NOMO-1 treated with DMSO at 0.1 percent for 48 hours (cell line): ENCODE measurements around the gene ZBTB48.

Source experiments
- DNase-seq: peaks from one replicate; lab custom pipeline; 2025; ENCODE audit not compliant: unreplicated experiment; lab: John Stamatoyannopoulos, UW

Gene ZBTB48

DNA sequence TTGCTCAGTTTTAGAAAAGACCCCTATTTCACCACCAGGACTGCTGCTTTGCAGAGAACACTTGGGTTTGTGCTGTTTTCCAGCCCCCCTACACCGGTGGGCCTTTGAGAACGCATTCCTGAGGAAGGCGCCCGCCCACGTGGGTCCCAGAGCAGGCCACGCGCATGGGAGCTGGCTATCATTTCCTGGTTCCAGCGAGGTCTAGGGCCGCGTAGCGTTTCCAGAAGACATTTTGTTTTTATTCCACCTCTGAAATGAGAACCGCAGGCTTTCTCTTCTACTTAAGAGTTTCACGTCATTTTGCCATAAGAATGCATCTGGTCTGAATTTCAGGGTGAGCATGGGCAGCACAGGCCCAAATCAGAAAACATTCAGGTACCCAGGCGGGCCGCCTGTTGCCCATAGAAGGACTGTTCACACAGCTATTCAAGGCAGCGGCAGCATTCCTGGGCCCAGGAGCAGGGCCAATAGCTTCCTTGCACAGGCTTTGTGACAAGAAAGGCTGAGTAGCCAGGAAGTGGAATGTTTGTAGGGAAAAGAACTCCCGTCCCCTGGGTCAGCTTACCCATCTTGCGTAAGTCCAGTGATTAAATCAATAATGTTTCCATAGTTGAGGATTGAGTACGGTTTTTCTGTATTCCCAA lies 24.2 kb downstream of the ZBTB48 start:
- DNase-seq, result no peak

- peak; percentile 35 for DNase-seq
Observed at GRCh38 chr1:6612641-6613360, 33.0 kb downstream of the ZBTB48 start.

- DNase-seq, result peak; percentile 96
Observed at GRCh38 chr1:6613361-6614018, 33.7 kb downstream of the ZBTB48 start, which contains the start of gene PHF13. Gene PHF13 (plus strand): TSS chr1:6613731. CDS start chr1:6614067, 336 bp downstream.

DNA sequence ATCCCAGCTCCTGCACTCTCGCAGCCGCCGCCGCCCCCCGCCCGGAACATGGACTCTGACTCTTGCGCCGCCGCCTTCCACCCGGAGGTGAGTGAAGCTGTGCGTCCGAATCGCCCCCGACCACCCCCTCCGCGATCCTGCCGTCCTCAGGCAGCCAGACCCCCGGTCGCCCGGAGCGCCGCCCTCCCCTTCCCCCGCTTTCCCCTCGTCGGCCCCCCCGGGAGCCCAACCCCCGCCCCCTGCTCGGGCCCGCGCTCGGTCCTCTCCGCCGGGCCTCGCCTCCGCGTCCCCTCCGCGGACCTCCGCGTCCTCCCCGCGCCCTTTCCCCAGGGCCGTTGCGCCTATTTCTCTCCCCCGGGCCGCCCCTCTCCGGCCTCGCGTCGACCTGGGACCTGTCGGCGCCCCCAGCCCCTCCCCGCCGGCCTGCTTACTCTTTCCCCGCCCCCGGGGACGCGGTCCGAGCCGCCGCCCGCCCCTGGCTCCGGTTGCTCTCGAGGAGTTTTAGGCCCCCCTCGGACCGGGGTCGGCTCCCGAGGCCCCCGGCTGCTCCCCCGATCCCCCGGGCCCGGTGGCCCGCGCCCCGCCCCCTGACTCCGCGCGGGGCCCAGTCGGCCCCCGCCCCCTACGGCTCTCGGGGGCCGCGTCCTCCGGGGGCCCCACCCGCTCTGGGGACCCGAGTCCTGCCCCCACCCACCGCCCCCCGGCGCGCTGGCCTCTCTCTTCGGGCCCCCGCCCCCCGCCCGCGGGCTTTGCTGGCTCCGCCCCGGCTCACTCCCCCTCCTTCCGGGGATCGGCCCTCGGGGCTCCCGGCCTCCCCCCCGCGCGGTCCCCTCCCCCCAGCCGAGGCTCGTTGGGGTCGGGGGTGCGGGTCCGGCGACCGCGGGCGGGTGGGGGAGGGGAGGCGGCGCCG lies 34.5 kb downstream of the ZBTB48 start:
- DNase-seq, result peak; percentile 12

DNA sequence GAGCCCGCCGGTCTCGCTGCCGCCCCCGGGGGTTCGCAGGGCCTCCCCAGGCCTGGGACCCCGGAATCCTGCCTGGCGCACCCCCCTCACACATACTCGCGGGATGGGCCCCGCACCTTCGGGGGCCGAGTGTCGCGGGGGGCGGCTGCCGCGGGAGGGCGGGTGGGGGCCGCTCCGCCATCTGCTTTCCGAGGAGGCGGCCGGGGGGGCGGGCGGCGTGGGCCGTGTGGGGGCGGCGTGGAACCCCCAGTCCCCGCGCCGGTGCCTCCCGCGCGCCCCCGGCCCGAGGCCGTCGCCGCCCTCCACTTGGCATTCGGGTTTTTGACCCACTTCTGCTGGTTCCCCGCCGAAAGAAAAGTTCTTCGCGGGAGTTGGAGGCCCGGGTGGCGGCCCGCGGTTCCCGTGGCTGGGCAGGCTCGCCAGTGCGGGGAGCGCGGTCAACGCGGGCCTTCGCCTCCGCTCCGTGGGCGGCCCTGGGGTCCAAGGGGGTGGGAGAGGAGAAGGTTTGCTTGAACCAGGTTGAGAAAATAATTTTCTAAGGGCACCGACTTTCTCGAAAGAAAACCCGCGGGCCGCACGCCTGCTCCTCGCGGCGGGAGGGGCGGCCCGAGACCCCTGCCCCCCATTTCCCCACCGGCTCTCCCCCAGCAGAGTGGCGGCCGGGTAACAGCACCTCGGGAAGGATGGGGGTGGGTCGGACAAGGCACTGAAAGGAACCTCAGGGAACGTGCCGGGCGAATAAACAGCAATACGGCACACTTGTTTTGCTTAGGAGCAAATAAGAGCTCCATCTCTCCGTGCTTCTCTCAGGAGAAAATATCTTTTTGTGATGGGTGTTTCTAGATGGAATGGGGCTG lies 35.4 kb downstream of the ZBTB48 start:
- no peak for DNase-seq

DNA sequence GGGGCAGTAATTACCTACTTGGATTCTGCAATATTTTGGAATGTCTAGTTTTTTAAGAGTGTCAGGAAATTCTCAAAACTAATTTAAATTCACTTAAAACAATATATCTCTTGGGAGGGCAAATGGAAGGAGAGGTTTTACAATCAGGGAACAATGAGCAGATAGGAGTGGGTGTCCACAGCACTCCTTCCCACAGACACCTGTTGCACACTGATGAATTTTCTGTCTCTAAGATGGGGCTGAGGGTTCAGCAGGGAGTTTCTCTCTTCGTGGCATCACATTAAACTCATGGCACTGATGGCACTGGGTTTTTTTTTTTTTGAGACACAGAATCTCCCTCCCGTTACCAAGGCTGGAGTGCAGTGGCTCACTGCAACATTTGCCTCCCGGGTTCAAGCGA lies 39.3 kb downstream of the ZBTB48 start:
- DNase-seq, result no peak

GRCh38 chr1:6621429-6622391 lies 41.9 kb downstream of the ZBTB48 start:
- no peak for DNase-seq

DNA sequence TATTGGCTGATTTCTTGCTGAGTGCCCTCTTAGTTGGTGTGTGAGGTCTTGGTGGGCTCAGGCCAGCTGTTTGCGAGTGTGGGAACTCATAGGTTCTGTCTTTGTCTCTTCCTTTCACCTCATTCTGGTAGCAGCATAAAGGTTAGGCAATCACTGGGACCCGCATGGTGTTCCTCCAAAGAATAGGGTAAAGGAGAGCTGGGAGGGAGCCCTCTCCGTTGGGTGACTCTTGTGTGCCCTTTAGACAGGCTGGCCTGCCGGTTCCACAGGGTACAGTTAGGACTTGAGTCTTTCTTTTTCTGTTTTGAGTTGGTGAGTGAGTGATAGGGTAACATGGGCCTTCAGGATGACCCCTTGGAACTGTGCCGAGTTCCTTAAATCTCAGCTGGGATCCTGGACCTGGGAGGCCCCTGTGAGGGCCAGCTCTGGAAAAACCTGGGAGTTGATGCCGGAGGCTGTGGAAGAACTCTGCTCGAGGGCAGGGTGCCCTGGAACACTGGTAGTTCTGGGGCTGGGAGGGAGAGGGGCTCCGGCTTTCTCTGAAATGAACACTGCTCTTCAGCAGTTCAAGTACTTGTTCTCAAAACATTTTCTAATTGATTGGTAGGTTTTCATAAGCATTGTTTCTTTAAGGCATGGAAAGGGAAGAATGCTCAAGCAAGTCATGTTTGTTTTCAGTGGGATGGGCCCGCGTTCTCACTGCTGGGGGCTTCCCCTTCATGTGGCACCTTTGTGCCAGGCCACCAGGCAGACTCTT lies 42.8 kb downstream of the ZBTB48 start:
- DNase-seq, result no peak

GRCh38 chr1:6623269-6623965 lies 43.6 kb downstream of the ZBTB48 start:
- DNase-seq, result no peak

DNA sequence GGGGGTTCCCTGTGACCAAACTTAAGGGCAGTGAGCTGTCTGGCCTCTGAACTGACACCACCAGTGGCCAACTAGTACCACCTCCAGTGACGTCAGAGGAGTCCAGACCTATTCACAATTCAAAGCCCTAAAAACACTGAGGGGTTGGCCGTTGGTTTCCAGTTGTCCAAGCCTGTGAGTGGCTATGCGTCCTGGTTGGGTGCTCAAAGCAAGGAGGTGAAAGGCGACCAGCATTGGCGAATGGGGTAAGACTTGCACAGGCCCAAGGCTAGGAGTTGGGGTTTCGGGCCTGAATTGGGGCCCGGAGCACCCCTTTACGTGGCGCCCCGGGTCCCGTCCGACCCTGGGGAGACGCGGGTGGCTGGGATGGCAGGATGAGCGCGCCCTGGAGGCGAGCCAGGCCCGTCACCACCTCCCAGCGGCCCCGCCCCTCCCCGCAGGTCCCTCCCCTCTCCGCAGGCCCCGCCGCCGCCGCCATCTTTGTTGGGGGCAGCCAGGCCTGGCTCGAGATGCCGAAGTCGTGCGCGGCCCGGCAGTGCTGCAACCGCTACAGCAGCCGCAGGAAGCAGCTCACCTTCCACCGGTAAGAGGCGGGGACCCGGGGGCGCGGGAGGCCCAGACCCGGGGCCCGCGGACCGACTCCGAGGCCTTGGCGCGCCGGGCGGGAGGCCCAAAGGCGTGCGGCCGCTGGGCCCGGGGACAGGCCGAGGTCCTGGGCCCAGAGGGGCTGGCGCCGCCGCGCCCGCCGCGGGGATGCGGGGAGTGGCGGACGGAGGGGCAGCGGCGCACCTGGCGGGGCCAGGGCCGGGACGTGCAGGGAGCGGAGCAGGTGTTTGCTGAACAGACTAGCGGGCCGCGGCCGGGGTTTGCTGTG lies 45.2 kb downstream of the ZBTB48 start, which contains the start of gene THAP3:
THAP3 (plus strand) TSS at position 159 of the 874 bp plus-strand sequence; CDS start at position 510, 351 bp downstream.
- DNase-seq, result peak; percentile 49

- peak; percentile 14 for DNase-seq
Observed at GRCh38 chr1:6625584-6626149, 45.9 kb downstream of the ZBTB48 start.

DNA sequence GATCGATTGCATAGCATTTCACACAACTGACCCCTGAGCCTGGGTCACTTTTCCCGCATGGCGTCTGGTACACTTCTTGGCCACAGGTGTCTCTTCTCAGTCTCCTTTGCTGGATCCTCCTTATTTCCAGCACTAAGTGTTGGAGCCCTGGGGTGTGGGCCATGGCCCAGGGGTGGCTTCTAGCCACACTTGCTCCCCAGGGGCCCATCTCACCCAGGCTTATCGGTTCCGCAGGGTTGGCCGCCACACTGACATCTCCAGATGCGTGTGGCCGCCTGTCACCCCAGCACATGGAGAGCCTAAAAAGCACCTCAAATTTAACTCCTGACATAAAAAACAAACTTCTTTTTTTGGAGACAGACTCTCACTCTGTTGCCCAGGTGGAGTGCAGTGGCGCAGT lies 47.2 kb downstream of the ZBTB48 start:
- no peak for DNase-seq

DNA sequence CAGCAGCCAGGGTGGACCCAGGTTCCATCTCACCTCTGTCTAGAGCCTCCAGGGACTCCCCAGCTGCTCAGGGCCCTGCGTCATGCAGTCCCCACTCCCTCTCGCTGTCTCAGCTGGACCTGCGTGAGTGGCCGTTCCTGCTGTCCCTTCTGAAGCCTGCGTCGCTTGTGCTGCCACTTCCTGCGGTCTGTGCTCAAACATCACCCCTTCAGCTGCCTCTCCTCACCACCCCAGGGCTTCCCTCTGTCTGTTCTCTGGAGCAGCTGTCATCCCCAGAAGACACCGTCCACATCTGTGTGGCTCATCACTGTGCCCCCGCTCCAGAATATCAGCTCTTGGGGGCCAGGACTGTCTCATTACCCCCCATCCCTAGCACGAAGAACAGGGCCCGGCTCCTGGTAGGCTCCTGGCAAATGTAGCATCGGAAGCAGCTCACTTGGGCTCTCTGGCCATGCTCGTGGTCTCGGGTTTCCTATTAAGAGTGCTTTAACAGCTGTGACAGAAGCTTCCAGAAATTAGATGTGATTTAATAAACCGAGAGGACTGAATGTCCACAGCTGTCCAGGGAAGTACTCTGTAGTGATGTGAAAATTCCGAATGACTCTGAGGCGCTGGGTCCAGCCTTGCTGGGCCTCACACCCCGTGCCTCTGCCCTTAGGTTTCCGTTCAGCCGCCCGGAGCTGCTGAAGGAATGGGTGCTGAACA lies 48.2 kb downstream of the ZBTB48 start:
- DNase-seq, result no peak

GRCh38 chr1:6628971-6629479 lies 49.2 kb downstream of the ZBTB48 start:
- no peak for DNase-seq

GRCh38 chr1:6630027-6630426 lies 50.2 kb downstream of the ZBTB48 start:
- no peak for DNase-seq
